GM19455 (cell line): ENCODE results near the gene NF1.
"Not testable (repeated sequence)": the region's sequence is repeated elsewhere in the genome, so short reads cannot be mapped to it uniquely, and the experiment has no call there.

Source experiments
- ATAC-seq: cut with Tn5 transposase; IDR thresholded peaks from one replicate; pipeline ENCODE4 v1.9.1; 2021; ENCODE audit not compliant: unreplicated experiment

Gene NF1

DNA sequence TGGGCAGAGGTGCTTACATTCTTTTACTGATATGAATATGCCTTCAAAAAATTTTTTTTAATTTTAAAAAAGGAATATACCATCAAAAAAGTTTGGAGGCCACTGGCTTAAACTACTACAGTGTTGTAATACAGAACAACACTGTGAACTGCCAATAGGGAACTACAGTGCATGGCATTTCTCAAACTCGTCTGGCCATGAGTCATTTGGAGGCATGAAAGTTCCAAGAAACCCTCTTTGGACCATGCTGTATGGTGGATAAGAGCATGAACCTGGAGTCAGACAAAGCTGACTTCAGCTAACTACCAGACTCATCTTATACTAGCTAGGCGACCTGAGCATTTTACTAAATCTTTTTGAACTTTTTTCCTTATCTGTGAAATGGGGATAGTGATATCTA, 9.2 kb upstream of the NF1 start:
- ATAC-seq = no peak

DNA sequence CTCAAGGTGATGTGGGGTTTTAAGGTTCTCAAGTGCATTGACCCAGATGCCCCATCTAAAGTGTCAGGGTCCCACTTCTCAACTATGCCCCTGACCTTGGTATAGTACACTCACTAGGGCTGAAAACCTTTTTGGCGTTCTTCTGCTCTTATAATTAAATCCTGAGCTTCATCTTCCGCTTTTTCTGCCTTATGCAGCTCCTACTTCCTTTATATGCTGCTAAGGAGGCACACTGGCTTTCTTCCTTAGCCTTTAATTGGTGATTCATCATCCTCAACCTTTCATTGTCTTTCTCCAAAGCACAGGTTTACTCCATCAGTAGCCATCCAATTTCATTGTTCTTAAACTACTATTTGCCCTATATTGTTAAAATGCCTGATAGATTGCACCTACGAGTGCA, 5.3 kb upstream of the NF1 start:
- no peak for ATAC-seq

DNA sequence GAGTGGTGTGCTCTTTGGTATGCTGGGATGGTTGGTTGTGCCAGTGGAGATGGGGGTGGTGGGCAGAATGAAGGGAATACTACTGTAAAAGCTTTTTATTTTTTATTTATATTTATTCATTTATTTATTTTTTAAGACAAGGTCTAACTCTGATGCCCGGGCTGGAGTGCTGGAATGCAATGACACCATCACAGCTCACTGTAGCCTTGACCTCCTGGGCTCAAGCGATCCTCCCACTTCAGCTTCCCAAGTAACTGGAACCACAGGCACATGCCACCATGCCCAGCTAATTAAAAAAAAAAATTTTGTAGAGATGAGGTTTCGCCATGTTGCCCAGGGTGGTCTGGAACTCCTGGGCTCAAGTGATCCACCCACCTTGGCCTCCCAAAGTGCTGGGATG, 4.1 kb upstream of the NF1 start:
- ATAC-seq = not testable (repeated sequence)

DNA sequence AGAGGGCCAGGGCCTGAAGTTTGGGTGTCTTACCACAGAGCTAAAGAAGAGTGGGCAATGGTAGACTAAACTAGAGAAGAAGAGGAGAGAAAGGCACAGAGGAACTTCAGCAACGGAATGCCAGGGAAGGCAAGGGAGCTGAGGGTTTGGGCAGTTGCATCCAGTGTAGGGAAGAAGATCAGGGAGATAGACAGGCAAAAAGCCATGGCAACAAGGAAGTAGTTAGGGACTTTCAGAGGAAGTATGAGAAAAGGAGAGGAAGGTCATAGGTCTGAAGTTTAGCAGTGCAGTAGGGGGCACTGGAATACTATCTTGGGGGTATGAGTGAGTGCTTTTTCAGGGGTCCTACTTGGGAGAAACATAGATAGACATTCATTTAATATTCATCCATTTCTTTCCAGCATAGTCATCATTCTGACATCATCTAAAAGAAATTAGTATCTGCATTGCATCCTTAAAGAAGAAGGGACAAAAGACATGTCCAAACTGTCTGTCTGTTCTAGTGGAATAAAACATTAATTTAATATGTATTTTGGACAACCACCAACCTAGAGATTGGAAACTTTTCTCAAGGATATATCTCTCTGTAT, 2.2 kb upstream of the NF1 start:
- no peak for ATAC-seq

DNA sequence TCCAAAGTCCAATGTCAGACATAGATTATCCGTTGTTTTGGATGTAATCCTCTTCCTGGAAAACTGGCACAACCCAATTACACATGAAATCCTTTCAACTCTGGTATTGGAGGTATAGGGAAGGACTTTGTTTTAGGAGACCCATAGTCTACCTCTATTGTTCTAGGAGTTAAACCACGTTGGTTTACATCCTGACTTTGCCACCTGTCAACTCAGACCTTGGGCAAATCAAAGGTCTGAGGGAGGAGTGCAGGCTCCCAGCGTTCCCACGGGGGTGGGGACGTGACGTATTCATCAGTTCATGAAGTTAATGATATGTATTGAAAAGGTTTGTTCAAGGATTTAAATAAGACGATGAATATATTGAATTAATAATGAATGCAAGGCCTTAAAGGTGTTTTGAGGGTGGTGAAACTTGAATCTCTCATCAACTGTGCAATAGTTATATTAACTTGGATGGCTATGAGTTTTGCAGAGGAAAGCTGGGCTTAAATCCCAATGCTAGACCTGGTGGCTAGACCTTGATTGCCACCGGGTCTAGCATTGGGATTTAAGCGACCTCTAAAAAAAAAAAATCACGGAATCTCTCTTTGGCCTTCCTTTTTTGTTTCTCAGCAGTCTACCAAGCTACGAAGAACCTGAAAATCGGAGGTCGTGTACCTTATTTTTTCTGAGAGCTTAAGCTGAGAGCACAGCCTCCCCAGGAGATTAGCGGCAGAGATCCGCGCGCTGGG, 744 bp upstream of the NF1 start:
- no peak for ATAC-seq

DNA sequence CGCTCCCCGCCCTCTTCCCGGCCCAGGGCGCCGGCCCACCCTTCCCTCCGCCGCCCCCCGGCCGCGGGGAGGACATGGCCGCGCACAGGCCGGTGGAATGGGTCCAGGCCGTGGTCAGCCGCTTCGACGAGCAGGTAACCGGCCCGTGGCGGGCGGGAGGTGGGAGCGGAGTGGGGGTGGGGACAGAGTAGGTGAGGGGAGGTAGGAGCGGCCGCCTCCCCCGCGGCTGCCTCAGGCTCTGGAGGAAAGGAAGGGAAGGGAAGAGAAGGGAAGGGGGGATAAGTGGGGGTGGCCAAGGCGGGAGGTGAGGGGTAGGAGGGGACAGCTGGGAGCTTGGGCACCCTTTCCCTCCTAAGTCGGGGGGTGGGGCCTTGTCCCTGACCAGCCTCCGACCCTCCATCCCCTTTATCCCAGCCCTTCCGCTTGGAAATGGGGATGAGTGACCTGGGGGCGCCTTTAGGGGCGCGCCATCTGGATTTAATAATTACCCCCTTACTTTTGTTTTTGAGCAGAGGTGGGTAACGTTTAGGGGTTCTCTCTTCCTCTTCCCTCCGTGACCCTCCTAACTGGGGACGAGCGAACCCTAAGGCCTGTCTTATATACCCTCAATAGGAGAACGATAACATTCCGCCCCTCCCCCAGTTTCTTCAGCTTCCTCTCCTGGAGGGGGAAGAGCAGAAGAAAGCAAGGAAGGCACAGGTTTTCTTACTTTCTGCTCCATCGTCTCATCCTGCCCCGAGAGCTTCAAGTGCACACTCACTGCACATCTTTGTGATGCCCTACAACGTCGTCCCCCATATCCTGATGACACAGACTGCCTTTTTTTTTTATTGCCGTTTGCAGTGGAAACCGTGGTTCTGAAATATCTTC, 694 bp downstream of the NF1 start:
- ATAC-seq = peak; percentile 7

DNA sequence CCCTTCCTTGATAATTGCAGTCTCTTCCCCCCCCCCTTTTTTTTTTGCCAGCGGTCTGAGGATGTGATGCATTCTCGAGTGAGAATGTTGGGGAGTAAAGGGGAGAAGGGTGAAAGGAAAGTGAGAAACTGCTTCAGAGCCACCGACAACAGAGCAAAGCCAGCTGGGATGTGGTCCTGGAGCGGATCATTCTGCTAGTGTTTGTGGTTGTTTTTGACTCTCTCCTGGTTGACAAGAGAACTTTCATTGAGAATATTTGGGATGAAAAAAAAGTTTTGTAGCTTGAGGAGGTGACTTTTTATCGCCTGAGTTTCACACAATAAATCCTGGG, 1.3 kb downstream of the NF1 start:
- no peak for ATAC-seq

DNA sequence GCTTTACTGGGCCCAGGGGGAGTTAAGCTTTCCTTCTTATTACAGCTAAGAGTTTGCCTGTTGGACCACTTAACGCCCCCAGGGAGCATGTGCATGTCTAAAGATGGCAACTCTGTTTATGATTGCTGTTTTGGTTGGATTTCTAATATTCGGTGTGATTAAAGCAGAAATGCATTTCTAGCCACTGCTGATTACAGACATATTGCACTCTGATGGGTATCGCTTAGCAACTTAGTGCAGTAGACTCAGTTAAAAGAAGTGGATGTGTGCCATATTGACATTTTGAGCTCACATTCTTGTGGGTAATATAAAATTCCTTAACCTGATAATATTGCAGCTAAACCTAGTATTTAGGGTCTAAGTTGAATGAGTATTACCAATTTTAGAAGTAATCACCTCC, 4.2 kb downstream of the NF1 start:
- ATAC-seq = no peak

DNA sequence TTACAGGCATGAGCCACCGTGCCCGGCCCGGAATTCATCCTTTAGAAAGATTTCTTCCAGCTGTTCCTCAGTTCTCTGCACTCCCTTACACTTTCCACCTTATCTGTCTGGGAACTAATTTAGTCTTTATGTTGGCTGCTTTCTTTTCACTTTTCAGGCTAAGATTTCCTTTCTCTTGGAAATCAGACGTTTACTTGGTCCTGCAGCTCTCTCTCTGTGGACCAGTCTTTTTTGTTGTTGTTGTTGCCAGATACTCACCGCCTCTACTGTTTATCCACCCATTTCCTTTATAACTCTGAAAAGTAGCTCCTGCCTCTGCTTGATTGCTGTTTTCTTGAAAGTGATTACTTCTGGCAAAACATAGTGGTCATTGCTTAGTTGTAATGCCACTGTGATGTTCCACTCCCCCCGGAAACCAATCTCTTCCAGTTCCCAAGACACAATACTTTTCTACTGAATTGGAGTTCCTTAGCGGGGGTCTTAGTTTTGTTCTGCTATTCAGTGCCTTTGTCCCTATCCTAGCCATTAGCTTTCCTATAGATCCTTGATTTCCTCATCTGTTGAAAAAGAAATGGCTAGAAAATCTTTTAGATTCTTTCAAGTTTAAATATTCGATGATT, 6.2 kb downstream of the NF1 start:
- no peak for ATAC-seq

DNA sequence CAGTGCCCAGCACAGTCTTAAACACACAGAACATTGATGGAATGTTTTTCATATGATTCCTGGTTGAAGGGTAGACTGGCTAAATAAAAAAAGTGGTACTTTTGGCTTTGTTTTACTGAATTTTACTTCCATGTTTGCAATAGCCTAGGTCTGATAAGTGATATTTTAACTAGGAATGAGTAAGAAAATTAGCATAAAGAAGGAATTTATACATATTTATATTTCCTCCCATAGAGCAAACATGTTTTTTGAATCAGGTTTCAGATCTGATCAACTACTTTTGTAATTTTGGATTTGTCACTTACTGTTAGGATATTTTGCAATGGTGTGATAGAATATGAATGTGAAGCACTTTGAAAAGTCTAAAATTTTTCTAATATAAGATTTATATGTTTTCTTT, 7.2 kb downstream of the NF1 start:
- no peak for ATAC-seq

DNA sequence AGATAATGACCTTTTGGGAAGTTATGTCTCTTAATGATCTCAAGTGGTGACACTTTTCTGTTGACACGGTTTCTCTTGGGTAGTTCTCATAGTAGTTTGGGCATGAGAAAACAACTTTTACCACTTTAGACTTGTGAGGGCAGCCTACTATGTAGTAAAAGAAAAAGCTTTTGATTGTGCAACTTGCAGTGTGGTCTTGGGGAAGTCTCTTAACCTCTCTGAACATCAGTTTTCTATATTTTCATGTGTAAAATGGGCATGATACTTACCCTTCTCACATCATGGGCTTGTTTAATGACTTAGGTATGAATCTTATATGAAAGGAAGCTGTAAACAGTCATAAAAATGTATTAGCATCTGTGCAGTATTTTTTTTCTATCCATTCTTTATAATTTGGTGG, 11.2 kb downstream of the NF1 start:
- no peak for ATAC-seq

DNA sequence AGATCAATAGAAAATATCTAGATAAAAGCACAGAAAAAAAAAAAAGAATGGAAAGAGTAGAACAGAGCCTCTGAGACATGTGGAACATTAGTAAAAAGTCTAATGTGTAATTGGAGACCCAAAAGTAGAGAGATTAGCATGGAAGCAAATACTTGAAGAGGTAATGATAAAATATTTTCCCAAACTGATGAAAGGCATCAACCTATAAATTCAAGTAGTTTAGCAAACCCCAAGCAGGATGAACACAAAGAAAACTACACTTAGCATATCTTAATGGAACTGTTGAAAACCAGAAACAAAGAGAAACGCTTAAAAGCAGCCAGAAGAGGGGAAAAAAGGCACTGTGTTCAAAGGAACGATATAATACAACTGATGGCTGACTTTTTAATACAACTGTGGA, 16.4 kb downstream of the NF1 start:
- ATAC-seq = no peak

DNA sequence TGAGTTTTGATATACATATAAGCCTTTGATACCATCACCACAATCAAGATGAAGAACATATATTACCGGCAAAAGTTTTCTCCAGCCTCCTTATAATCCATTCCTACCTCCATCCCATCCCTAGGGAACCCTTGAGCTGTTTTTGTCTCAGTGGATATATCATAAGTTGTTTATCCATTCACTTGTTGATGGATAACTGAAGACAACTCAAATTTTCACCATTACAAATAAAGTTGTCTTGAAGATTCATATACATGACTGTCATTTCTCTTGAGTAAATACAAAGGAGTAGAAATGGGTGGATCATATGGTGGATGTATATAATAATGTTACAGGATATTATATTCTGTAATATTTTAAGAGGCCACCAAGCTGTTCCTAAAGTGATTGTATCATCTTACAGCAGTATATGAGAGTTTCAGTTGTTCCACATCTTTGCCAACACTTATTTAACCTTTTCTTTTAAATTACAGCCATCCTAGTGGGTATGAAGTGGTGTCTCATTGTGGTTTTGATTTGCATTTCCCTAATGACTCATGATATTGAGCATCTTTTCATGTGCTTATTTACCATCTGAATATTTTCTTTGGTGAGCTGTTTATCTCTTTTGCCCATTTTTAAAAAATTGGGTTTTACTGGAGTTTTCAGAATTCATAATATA, 17.4 kb downstream of the NF1 start:
- no peak for ATAC-seq

DNA sequence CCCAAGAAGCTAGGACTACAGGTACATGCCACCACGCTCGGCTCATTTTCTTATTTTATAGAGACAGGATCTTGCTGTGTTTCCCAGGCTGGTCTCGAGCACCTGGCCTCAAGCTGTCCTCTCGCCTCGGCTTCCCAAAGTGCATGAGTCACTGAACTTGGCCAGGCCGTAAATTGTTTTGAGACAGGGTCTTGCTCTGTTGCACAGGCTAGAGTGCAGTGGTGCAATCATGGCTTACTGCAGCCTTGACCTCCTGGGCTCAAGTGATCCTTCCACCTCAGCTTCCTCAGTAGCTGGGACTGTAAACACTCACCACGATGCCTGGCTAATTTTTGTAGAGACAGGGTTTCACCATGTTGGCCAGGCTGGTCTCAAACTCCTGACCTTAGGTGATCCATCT, 18.6 kb downstream of the NF1 start:
- ATAC-seq = not testable (repeated sequence)

DNA sequence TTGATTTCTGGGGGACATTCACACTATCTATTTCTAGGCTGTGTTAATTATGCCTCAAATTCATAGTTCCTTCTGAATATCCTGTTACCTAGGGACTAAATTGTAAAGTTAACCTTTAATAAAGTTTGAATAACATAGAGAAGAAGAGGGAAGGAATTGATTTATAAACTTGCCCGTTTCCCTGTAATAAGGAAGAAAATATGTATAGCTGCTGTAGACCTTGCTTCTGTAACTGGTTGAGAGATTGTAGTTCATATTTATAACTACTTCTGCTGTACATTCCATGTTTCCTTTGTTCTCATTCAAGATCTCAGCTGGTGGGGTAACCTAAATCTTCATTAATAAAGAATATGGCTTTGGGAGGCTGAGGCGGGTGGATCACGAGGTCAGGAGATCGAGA, 19.2 kb downstream of the NF1 start:
- no peak for ATAC-seq

DNA sequence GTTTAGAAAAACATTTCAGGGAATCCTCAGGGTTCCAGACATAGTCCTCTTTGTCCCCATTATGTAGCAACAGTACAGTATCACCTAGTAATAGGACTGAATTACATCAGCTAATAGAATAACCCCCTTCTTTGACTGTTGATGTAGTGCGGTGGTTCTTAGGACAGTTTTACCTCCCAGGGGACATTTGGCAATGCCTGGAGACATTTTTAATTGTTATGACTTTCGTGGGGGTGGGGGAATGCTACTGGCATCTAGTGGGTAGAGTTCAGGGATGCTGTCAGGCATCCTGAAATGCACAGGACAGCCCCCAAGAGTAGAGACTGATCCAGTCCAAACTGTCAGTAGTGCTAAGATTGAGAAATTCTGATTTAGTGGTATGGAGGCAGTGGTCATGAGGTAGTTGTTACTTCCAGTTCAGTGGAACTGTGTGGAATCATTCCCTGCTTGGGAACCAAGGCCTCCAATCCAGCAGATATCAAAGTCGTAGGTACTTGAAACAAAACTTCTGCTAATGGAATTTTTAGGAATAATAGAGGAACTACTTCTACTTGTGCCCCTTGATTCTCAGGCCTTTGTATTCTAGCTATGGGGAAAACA, 20.3 kb downstream of the NF1 start:
- no peak for ATAC-seq

DNA sequence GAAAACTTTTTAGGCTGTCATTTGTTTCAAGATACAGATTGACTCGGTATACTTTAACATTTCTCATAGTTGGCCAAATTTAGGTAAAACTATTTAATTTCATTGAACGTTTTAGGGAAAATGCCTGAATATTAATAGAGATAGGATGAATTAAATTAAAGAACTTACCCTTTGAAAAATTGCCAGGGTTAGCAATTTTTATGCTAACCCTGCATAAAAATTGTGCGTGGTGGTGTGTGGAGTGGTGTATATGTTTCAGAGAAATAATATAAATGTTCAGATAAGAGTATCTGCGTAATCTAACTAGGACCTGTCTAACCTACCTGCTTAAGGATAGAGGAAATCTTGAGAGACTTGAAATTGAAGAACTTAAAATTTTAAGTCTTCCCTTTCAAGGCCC, 21.4 kb downstream of the NF1 start:
- no peak for ATAC-seq

DNA sequence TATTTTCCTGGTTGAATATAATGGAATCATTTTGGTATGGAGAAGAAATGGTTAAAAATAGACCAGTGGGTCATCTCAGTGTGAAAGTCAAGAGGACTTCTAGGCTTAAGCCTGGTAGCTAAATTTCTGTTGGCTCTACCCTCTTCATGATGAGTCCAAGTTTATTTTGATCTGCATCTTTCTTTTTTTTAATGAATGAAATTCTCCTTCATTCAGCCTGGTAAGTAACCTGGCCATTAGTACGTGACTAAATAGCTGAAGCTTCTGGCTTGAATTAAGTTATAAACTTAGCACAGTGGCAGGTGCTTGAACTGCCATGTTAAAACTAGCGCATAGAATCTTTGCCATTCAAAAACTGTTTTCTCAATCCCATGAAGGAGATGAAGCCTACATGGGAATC, 28.0 kb downstream of the NF1 start:
- no peak for ATAC-seq

DNA sequence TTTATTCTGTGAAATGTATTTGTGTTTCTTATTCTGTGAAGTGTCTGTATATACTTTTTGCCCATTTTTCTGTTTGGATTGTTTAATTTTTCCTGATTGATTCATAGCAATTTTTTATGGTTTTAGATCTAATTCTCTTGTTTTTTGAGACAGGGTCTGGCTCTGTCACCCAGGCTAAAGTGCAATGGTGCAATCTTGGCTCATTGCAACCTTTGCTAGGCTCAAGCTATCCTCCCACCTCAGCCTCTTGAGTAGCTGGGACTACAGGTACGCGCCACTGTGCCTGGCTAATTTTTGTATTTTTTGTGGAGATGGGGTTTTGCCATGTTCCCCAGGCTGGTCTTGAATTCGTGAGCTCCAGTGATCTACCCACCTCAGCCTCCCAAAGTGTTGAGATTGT, 31.5 kb downstream of the NF1 start:
- no peak for ATAC-seq

DNA sequence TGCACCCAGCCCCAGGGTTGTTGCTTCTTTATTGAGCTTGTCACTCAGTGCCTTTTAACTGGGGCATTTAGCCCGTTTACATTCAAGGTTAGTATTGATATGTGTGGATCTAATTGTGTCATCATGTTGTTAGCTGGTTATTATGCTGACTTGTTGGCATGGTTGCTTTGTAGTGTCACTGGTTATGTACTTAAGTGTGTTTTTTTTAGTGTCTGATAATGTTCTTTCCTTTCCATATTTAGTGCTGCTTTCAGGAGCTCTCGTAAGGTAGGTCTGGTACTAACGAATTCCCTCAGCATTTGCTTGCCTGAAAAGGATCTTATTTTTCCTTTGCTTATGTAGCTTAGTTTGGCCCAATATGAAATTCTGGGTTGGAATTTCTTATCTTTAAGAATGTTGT, 33.5 kb downstream of the NF1 start:
- no peak for ATAC-seq
